Dedifferentiated amniotic fluid mesenchymal stem cell (primary cell): ENCODE results near the gene TNS1.
"Not testable (repeated sequence)": the region's sequence is repeated elsewhere in the genome, so short reads cannot be mapped to it uniquely, and the experiment has no call there.

Experiments used
- DNase-seq: peaks from one replicate; pipeline ENCODE4 v3.0.0-alpha.2; 2016; ENCODE audit errors: extremely low spot score

Gene TNS1

DNA sequence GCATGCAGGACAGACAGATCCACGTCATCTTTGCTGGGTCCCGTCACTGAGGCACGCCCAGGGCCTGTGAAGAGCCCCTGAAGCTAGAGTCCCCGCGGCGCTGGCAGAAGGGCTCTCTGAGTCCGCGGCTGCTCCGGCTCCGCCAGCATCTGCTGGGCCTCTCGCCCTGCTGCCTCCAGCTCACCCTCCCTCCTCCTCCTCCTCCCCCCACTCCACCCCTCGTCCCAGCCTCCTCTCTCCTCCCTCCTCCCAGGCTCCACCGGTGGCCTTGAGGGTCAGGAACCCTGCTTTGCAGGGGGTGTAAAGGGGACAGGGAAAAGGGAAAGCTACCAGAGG, at the start of gene TNS1:
Gene TNS1, minus strand, starts transcription at position 151 of the 336 bp plus-strand sequence. Its CDS starts 123 bp downstream, at position 28.
- DNase-seq, result peak; percentile 33

- no peak for DNase-seq
These were observed 49.1 kb upstream of the TNS1 start for GRCh38 chr2:218051903-218052302.

GRCh38 chr2:218047536-218048225, 44.9 kb upstream of the TNS1 start:
- no peak for DNase-seq

DNA sequence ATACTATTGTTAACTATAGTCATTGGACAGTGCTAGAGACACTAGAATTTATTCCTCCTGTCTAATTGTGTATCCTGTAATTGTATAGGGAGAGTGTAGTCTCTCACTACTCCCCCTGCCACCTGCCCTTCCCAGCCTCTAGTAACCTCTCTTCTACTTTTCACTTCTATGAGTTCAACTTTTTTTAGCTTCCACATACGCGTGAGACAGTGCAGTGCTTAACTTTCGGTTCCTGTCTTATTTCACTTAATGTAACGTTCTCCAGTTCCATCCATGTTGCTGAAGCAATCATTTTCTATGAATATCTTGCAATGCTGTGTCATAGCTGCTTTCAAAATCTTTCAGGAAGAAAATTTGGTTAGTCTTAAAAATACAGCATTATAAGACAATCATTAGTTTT, 43.4 kb upstream of the TNS1 start:
- DNase-seq, result no peak

DNA sequence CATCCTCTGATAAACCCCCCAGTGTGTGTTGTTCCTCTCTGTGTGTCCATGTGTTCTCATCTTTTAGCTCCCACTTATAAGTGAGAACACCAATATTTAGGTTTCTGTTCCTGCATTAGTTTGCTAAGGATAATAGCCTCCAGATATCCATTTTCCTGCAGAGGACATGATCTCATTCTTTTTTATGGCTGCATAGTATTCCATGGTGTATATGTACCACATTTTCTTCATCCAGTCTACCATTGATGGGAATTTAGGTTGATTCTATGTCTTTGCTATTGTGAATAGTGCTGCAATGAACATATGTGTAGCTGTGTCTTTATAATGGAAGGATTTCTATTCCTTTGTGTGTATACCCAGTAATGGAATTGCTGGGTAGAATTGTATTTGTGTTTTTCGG, 41.8 kb upstream of the TNS1 start:
- not testable (repeated sequence) for DNase-seq

DNA sequence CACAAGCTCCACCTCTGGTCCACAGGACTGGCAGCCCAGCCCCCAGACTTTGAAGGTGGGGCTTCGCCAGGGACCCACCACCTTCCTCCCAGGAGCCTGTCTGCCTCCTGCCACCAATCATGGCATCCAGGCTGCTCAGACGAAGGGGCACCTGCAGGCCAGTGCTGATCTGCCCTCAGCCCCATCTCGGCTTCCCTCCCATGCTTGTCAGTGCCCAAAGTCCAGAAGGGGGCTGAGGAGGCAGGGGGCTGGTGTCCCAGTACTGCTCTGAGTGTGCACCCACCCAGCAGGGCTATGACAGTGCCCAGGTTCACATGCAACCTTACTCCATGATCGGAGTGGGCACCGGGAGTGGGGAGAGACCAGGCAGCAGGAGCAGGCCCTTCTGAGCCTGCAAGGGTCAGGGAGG, 40.9 kb upstream of the TNS1 start:
- DNase-seq, result no peak

GRCh38 chr2:218043100-218043499, 40.3 kb upstream of the TNS1 start:
- DNase-seq, result no peak

DNA sequence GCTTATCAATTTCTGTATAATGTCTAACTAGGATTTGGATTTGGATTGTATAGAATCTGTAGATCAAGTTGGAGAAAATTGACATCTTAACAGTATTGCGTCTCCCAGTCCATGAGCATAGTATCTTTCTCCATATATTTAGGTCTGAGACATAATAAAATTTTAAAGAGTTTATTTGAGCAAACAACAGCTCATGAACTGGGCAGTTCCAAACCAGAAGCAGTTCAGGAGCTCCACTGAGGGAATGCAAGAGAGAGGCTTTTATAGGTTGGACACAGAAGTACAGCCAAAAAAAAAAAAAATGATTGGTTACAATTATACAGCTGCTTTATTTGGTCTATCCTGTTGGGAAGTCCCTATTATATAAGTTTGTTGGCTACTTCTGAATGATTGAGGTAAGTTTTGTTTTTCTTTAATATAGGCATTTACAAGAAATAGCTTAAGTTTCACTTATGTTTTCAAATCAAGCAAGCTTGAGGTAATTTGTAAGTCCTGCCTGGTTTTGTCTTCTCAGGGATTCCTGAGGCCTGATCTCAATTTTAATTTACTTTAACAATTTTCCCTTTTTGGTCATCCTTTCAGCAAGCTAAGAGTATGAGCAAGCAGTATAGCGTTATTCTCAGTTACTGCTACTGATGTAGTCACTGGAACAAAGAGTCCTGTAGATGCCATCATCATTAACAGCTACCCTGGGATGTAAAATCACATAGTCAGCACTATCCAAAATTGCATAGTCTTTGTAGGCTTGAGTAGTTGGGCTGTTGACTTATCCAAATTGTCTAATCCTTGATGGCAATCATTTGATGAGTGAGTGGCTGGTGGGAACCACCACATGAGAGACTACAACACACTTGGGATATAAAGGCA, 38.7 kb upstream of the TNS1 start:
- no peak for DNase-seq

- DNase-seq, result no peak
These were observed 38.1 kb upstream of the TNS1 start for GRCh38 chr2:218040883-218041282.

DNA sequence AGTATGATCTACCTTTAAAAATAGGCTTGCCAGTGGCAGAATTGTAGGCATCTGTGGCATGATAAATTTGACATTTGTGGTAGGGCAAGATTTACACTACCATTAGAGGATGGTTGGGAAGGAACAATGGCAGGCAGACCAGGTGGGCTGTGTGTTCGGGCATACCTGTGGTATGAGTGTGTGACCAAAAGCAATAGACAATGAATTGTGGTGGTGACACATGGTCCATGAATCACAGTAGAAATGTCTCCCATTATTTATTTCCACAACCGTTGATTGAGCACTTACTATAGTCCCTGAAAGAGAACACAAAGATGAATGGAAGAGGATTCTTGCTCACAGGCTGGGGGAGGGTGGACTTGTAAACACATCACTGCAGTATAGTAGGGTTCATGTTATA, 36.4 kb upstream of the TNS1 start:
- DNase-seq, result no peak

- DNase-seq, result no peak
These were observed 33.6 kb upstream of the TNS1 start for GRCh38 chr2:218036371-218036770.

GRCh38 chr2:218035463-218036100, 32.8 kb upstream of the TNS1 start:
- no peak for DNase-seq

DNA sequence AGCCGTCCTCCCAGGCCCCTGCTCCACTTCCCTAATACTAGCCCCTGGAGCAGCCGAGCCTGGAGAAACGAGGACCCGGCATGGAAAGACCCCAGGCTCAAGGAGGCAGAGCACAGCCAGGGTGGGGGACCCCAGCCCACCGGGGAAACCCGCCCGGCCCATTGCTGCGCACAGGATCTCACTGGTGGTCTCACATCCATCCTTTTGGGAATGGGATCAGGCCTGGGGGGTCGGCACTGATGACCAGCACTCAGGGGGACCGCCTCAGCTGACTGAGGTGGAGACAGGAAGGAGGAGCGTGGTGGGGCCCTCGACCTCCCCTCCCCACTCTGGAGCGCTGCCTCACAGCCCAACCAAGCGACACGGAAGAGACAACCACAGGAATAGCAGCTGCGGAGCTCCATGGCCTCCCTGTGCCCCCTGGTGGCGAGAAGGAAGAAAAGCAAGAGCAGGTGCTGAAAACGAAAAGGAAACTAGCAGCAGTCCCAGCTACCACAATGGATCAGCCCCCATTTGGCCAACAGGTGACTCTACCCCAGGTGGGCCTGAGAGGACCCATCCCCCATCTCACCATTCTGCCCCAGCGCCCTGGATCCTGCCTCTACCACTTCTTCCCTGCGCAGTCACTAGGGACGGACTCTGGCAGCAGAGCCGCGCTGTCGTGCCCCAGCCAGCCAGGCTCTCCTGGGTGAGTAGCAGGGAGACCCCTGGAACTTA, 31.9 kb upstream of the TNS1 start:
- DNase-seq, result peak; percentile 69

DNA sequence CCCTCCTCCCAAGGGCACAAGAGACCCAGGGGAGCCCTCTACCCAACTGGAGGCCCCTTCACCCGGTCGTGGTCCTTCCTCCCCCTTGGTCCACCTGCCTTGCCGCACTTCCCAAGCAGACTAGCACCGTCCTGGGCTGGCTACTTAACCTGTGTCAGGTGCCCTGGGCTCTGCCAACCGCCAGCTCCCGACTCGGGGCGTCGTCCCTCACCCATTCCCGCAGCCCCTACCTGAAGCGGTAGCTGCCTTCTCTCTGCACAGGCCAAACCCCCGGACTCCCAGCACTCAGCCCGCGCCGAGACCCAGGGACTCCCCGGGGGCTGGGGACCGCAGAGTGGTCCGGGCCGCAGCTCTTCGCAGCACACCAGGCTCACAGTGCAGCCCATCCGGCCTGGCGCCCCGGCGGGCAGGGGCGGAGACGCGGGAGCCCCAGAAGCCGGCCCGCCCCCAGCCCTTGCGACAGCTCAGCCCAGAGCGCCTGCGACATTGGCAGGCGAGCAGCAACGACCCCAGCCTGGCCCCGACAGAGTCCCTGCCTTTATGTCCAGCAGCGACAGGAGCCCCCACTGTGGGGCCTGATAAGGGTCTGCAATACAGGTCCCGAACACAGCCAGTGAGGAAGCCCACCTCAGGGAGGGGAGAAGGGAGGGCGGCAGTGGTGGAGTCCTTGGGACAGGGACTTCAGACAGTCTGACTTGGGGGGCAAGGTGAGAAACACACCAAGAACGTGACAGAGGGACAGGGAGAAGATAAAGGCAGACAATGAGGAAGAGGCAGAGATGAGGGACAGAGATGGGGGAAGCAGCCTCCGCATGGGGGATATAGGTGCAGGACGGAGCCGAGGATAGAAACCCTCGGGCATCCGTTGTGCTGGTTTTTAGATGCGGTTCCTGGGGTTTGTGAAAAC, 31.0 kb upstream of the TNS1 start:
- DNase-seq, result no peak

DNA sequence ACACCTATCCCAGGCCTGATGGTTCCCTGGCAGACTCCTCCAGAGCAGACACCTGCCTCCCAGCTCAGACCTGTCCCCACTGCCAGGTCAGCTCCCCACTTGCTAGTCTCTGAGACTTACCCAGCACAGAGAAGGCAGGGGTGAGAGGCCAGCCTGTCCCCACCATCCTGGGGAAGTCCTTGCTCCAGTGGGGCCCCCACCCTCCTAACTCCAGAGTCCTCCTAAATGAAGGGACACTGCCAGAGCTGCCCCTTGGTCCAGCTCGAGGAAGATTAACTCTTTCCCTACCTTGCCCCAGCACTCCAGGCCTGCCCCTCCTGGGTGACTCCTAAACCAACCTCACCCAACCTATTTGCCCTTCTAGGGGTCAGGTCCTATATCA, 30.4 kb upstream of the TNS1 start:
- no peak for DNase-seq

GRCh38 chr2:218032336-218033171, 29.8 kb upstream of the TNS1 start:
- no peak for DNase-seq

DNA sequence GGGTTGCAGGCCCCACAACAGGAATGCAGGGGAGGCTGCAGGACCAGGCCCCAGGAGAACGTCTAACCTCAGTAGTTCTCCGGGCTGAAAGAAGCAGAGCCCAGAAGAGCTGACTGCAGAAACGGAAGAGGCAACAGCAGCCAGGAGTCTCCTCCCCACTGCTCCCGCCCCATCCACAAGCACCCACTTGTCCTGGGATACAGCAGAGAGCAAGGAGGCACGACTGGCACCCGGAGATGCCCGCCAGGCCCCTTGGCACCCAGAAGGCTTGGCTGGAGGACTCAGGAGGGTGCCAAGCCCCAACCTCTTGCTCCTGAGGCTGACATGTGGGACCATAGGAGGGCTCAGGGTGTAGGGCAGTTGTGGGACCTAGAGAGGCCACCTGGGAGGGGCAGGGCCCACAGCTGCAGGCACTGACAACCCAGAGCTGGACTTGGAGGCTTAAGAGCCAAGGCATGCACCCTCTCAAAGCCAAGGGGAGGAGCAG, 29.0 kb upstream of the TNS1 start:
- no peak for DNase-seq

- DNase-seq, result no peak
These were observed 28.5 kb upstream of the TNS1 start for GRCh38 chr2:218031261-218031660.

- no peak for DNase-seq
These were observed 27.8 kb upstream of the TNS1 start for GRCh38 chr2:218030409-218031195.
